Heart left ventricle (tissue), 13 donors: Measurements from ENCODE around the gene LPP.

ENCODE experiments used
- CTCF ChIP-seq, 12 donors: fragments of 200-600 bp; sonication (generic) in 4 of 12; IDR thresholded peaks; one replicate each; pipeline versions ENCODE4 v1.5.0 to v1.8.0; 2018 to 2022; ENCODE audit warnings: antibody characterized with exemption in 12 of 12, mild to moderate bottlenecking in 5 of 12
- POLR2A ChIP-seq, 2 donors: fragments of 450-650 bp; IDR thresholded peaks; one replicate each; pipeline ENCODE4 v1.6.1; 2017; ENCODE audit warnings: antibody characterized with exemption in 2 of 2, mild to moderate bottlenecking in 2 of 2, moderate library complexity in 2 of 2
- donor health status: ischemic (EF 13 %, LVEDD 7.1; RV severe dilation, severe dysfunction).
- donor health status: DM: no; HTN: yes; CAD: no.
- donor health status: DM: no; HTN: no; CAD: no.
- donor health status: ischemic (EF 25% LVEDD 6.9; RV normal size, moderate dysfunction).
- donor health status: ischemic (EF 25% LVEDD 5.7; RV mildly dilated, moderate dysfunction).
- donor health status: ischemic (EF 35%, LVEDD 5.7; RV mildly dilated, moderate dysfunction).
- donor health status: nonischemic (EF 11% LVEDD 7.7; RV severe dilation, severe dysfunction).
- donor health status: DM: yes; HTN: yes; CAD: no.
- donor health status: PGD.
- donor health status: ischemic (EF 29% LVEDD 5.4; RV normal size, mild dysfunction).
- donor health status: nonischemic (EF 23%, LVEDD 6.1; RV moderate dilation, normal function).

- TF ChIP-seq CTCF (IDR thresholded peaks at IDR 0.05), result no peak
- no peak for TF ChIP-seq POLR2A (IDR thresholded peaks at IDR 0.05)
Measured at GRCh38 chr3:188341501-188341900, 187.5 kb downstream of the LPP start.
